Heart left ventricle (tissue), 16 donors: ENCODE results near the gene COL2A1. TPM values are rescaled to one million over a fixed set of nuclear protein-coding genes. Genes with fewer than 3 reads are reported as not detected.

ENCODE experiments used
- ATAC-seq, 4 donors: fragments of 200-7000 bp; cut with Tn5 transposase; one replicate each; pipeline ENCODE4 v1.9.1; 2020 to 2022; ENCODE audit warnings: moderate library complexity in 4 of 4, mild to moderate bottlenecking in 3 of 4, moderate number of reproducible peaks in 1 of 4
- DNase-seq, 5 donors: peaks; one replicate each; pipeline ENCODE4 v3.0.0-alpha.2; 2020
- H3K27ac ChIP-seq, 12 donors: fragments of 200-600 bp; sonication (generic) in 4 of 12; one replicate each; pipeline versions ENCODE4 v1.5.0 to v1.8.0; 2016 to 2022; ENCODE audit warnings: mild to moderate bottlenecking in 2 of 12
- H3K27me3 ChIP-seq, 9 donors: fragments of 200-600 bp; sonication (generic) in 2 of 9; one replicate each; pipeline versions ENCODE4 v1.5.1 to v1.8.0; 2016 to 2022; ENCODE audit warnings: mild to moderate bottlenecking in 3 of 9
- H3K36me3 ChIP-seq, 9 donors: fragments of 200-600 bp; sonication (generic) in 2 of 9; one replicate each; pipeline versions ENCODE4 v1.5.0 to v1.8.0; 2018 to 2022; ENCODE audit warnings: mild to moderate bottlenecking in 2 of 9
- H3K4me1 ChIP-seq, 12 donors: fragments of 200-600 bp; sonication (generic) in 4 of 12; one replicate each; pipeline versions ENCODE4 v1.5.0 to v1.8.0; 2016 to 2022; ENCODE audit warnings: mild to moderate bottlenecking in 3 of 12
- H3K4me3 ChIP-seq, 12 donors: fragments of 200-600 bp; sonication (generic) in 4 of 12; one replicate each; pipeline versions ENCODE4 v1.5.0 to v1.8.0; 2017 to 2022; ENCODE audit warnings: mild to moderate bottlenecking in 9 of 12, moderate library complexity in 4 of 12
- H3K9me3 ChIP-seq, 12 donors: fragments of 200-600 bp; sonication (generic) in 4 of 12; one replicate each; pipeline versions ENCODE4 v1.5.0 to v1.8.0; 2016 to 2022; ENCODE audit warnings: mild to moderate bottlenecking in 1 of 12
- POLR2A ChIP-seq, 2 donors: fragments of 450-650 bp; IDR thresholded peaks; one replicate each; pipeline ENCODE4 v1.6.1; 2017; ENCODE audit warnings: antibody characterized with exemption in 2 of 2, mild to moderate bottlenecking in 2 of 2, moderate library complexity in 2 of 2
- WGBS, 4 donors: extraction: QIAGEN DNeasy Blood & Tissue Kit in 2 of 4; methylation state at CpG; one replicate each; pipeline versions ENCODE4 v1.1.5 to v1.1.7; 2013 to 2018; 5-methylcytosine and 5-hydroxymethylcytosine counted together
- intact Hi-C, 10 donors: fragments of 100-400 bp; cut with DNase I; formaldehyde crosslinking; loops; one replicate each; pipeline versions ENCODE4 v1.11.1 to v1.14.2; 2022
- polyA plus RNA-seq, 2 donors: library from polyadenylated mRNA; stranded (reverse); fragments of 200-250 nt; gene quantifications; one replicate each; pipeline ENCODE4 v1.2.3, GENCODE V29; 2013
- total RNA-seq, 9 donors: library from RNA; depleted of rRNA in 2 of 9; stranded (reverse); fragments of >200 nt in 2 of 9; fragmentation: NEBNext Ultra II Directional in 3 of 9; extraction: Animal tissue kit (Norgen Biotek cat#: 25700) in 3 of 9; gene quantifications; one replicate each; pipeline versions ENCODE4 v1.1.0 to v1.2.4, GENCODE V29; 2016 to 2023
- TF ChIP-seq, protein P1 (sequence below), 12 donors: fragments of 200-600 bp; sonication (generic) in 4 of 12; IDR thresholded peaks; one replicate each; pipeline versions ENCODE4 v1.5.0 to v1.8.0; 2018 to 2022; ENCODE audit warnings: antibody characterized with exemption in 12 of 12, mild to moderate bottlenecking in 5 of 12
- donor health status: ischemic (EF 13 %, LVEDD 7.1; RV severe dilation, severe dysfunction).
- donor health status: healthy with polysubstance abuse.
- donor health status: DM: no; HTN: yes; CAD: no.
- donor health status: DM: no; HTN: no; CAD: no.
- donor health status: ischemic (EF 25% LVEDD 6.9; RV normal size, moderate dysfunction).
- donor health status: ischemic (EF 25% LVEDD 5.7; RV mildly dilated, moderate dysfunction).
- donor health status: healthy.
- donor health status: DM: yes; HTN: yes; CAD: no.
- donor health status: ischemic (EF 35%, LVEDD 5.7; RV mildly dilated, moderate dysfunction).
- donor health status: nonischemic (EF 11% LVEDD 7.7; RV severe dilation, severe dysfunction).
- donor health status: DM: yes; HTN: yes; CAD: no.
- donor health status: PGD.
- donor health status: ischemic (EF 29% LVEDD 5.4; RV normal size, mild dysfunction).
- donor health status: nonischemic (EF 23%, LVEDD 6.1; RV moderate dilation, normal function).

Gene COL2A1
- total and polyA plus RNA-seq, 11 donors: 0.04 to 0.39 (median 0.05) TPM; not detected in 8

DNA sequence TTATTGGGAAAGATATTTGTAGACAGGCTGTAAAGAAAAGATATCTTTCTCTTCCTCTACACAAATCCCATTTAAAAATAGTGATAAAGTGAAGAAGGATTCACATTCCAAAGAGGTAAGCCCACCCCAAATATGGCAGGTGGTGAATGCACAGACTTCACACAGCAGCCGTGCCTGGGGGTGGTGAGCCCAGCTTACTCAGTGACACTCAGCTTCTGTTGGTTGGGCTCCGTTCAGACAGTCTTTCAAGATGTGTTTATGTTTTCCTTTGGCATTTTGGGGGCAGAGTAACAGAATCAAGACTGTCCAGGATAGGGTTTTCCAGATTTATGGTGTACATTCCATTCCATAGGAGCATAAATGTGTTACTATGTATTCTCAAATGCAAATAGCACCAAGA is 4.1 kb upstream of the COL2A1 start:
- ATAC-seq (no peak), DNase-seq (no peak)
- Histone ChIP-seq H3K27ac (no peak overlapping the region), H3K9me3 (no peaks in the 10 kb centered on the region), H3K4me3 (no peak overlapping the region), H3K27me3 (peaks cover 21 to 60% (median 30%) of the 10 kb centered on the region in 9 donors), H3K36me3 (no peaks in the 10 kb centered on the region), H3K4me1 (peaks cover 0 to 19% (median 15%) of the 10 kb centered on the region in 12 donors)
- TF ChIP-seq, protein P1, sequence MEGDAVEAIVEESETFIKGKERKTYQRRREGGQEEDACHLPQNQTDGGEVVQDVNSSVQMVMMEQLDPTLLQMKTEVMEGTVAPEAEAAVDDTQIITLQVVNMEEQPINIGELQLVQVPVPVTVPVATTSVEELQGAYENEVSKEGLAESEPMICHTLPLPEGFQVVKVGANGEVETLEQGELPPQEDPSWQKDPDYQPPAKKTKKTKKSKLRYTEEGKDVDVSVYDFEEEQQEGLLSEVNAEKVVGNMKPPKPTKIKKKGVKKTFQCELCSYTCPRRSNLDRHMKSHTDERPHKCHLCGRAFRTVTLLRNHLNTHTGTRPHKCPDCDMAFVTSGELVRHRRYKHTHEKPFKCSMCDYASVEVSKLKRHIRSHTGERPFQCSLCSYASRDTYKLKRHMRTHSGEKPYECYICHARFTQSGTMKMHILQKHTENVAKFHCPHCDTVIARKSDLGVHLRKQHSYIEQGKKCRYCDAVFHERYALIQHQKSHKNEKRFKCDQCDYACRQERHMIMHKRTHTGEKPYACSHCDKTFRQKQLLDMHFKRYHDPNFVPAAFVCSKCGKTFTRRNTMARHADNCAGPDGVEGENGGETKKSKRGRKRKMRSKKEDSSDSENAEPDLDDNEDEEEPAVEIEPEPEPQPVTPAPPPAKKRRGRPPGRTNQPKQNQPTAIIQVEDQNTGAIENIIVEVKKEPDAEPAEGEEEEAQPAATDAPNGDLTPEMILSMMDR (IDR thresholded peaks at IDR 0.05): no peak
- no peak for TF ChIP-seq POLR2A (IDR thresholded peaks at IDR 0.05)
- intact Hi-C loops: no loop called here
- WGBS, 4 donors: 49 to 66% (median 55%) methylated on average over 2 of the region's 2 CpGs

DNA sequence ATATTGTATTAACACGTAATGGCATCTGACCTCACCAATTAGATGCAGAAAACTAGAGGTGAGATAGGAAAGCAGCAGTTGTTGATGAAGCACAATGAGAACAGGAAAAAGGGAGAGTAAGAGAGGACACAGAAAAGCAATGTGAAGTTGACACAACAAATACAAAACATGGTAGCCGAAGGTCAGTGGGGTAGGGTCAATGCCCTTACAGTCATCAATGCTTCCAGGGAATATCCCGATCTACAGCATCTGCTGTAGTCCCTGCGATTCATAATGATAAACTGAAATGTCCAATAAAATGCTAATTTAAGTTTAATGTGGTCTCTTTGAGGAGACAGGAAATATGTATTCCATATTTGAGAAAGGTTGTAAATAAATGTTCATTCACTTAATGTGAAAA is 2.9 kb upstream of the COL2A1 start:
- Histone ChIP-seq H3K36me3 (no peaks in the 10 kb centered on the region), H3K4me3 (no peak overlapping the region), H3K4me1 (peaks cover under 1 to 30% (median 26%) of the 10 kb centered on the region in 12 donors), H3K9me3 (no peaks in the 10 kb centered on the region), H3K27ac (no peak overlapping the region), H3K27me3 (peaks cover 21 to 70% (median 41%) of the 10 kb centered on the region in 9 donors)
- 87 to 94% (median 89%) methylated on average over 4 of the region's 4 CpGs for WGBS, 4 donors
- DNase-seq: no peak
- no peak for ATAC-seq
- intact Hi-C loops: no loop called here
- no peak for TF ChIP-seq POLR2A (IDR thresholded peaks at IDR 0.05)
- TF ChIP-seq, protein P1 (IDR thresholded peaks at IDR 0.05): no peak

DNA sequence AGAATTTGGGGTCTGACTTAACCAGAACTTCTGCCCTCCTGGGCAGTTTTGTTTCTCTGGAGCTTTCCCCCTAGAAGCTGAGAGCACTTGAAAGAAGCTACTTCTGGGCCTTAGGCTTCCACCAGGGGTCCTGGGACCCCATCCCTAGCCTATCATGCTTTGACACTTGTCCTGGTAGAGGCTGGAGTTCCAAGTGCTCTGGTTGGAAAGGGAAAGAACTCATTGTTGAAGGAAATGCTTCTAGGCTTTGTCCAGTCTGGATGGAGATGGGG is 1.4 kb upstream of the COL2A1 start:
- intact Hi-C loops: no loop called here
- DNase-seq: no peak
- H3K27ac ChIP-seq: no peak overlapping the region
- H3K4me1 ChIP-seq: peaks cover 3 to 46% (median 40%) of the 10 kb centered on the region in 12 donors
- no peak overlapping the region for H3K4me3 ChIP-seq
- H3K9me3 ChIP-seq: no peaks in the 10 kb centered on the region
- ATAC-seq: no peak
- H3K36me3 ChIP-seq: no peaks in the 10 kb centered on the region
- no peak for TF ChIP-seq POLR2A (IDR thresholded peaks at IDR 0.05)
- TF ChIP-seq, protein P1 (IDR thresholded peaks at IDR 0.05): no peak
- peaks cover 21 to 82% (median 44%) of the 10 kb centered on the region in 9 donors for H3K27me3 ChIP-seq

DNA sequence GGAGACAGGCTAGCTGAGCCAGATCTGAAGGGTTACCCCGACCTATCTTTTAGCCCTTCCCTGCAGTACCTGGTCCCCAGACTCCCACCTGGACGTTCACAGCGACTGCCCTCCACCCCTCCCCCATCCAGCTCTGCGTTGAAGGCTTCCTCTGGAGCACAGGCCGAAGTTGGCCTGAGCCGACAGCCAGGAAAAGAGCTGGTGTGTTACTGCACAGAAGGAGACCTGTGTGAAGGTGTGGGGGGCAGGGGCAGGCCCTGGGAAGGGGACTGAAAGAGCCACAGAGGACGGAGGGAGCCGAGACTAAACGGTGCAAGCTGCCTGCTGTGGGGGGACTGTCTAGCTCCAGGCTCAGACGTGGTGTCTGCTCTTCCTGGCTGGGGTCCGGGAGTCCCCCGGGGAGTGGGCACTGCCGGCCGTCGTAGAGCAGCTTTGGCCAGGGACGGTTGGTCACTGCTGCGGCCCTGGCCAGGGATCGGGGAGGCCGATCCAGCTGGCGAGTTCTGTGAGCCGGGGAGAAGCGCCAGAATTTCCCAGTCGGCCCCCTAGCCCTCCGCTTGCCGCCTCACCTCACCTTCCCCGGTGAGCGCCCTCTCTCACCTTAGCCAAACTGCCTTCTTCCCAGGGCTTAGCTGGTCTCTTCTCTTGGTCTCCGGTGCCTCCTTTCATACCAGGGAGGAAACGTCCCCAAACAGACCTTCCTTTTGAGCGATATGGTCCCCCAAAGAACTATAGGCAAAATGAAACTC is 899 bp upstream of the COL2A1 start:
- no peak for TF ChIP-seq POLR2A (IDR thresholded peaks at IDR 0.05)
- TF ChIP-seq, protein P1 (IDR thresholded peaks at IDR 0.05): no peak
- ATAC-seq: no peak
- WGBS, 4 donors: 47 to 64% (median 55%) methylated on average over 25 to 30 of the region's 30 CpGs
- H3K9me3 ChIP-seq: no peaks in the 10 kb centered on the region
- no peak overlapping the region for H3K27ac ChIP-seq
- no peaks in the 10 kb centered on the region for H3K36me3 ChIP-seq
- peak overlapping the region in 2 of 12 donors; percentile 4 to 50 for H3K4me3 ChIP-seq
- peaks cover 21 to 85% (median 44%) of the 10 kb centered on the region in 9 donors for H3K27me3 ChIP-seq
- intact Hi-C loops: no loop called here
- no peak for DNase-seq
- peaks cover 3 to 47% (median 40%) of the 10 kb centered on the region in 12 donors for H3K4me1 ChIP-seq
